GM18499 (cell line): ENCODE measurements around the gene LCLAT1.
A peak's percentile ranks its signal among the peaks of the same experiment; 100 is the strongest.

Experiments
- ATAC-seq: cut with Tn5 transposase; IDR thresholded peaks from one replicate; pipeline ENCODE4 v1.9.1; 2021; ENCODE audit warnings: moderate number of reproducible peaks; ENCODE audit not compliant: insufficient read depth, unreplicated experiment

Gene LCLAT1

DNA sequence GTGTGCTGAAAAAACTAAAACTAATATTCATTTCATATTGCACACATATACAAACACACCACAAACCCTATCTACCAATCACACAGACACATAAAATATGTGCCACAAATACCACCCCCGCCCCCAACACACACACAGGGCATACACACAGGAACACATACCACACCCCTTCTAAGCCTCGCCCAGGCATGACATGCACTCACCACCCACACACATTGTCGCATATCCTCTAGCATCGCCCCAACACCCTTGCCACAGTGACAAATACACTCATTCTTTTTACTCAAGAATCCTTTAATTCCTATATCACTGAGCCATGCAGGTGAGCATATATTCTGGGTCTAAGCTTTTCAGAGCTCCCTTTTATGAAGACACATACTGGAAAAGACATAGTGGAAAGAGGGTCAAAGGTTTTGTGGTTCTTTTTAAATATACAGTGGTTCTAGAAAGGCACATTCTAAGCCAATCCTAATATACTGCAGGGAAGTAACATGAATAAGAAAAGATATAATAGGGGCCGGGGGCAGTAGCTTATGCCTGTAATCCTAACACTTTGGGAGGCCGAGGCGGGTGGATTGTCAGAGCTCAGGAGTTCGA lies 24.5 kb upstream of the LCLAT1 start:
- peak; percentile 58 for ATAC-seq

DNA sequence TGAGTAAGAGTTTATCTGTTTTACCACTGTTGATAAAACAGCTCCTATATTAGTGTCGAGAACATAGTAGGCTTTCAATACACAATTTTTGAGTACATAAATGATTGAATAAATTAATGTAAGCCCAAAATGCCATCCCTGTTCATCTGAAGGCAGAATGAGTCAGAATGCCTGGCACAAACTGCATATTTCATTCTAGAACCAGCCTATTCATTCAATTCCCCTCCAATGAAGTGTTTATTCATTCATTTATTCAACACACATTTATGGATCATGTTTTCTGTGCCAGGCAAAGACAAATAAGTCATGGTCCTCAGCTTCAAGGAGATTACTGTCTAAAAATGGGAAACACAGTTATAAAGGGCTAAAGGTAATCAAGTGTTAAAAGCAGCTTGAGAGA lies 22.8 kb upstream of the LCLAT1 start:
- ATAC-seq = no peak

DNA sequence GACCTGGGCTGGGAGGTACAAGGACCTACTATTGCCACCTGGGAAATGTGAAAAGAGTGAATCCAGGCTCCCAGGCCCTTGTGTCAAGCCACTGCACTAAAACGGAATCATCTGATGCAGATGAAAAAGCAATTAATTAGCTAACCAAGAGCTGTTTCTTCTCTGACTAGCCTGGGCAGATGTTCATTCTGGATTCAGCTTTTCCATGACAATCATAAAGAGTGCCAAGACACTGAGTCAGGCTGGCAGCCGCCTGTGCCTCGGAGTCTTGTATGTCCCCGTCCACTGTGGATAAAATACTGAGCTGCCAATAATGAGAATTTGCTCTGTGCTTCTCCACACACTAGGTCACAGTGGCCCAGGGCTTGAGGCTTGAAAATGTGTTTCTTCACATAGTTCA lies 21.7 kb upstream of the LCLAT1 start:
- ATAC-seq = no peak

DNA sequence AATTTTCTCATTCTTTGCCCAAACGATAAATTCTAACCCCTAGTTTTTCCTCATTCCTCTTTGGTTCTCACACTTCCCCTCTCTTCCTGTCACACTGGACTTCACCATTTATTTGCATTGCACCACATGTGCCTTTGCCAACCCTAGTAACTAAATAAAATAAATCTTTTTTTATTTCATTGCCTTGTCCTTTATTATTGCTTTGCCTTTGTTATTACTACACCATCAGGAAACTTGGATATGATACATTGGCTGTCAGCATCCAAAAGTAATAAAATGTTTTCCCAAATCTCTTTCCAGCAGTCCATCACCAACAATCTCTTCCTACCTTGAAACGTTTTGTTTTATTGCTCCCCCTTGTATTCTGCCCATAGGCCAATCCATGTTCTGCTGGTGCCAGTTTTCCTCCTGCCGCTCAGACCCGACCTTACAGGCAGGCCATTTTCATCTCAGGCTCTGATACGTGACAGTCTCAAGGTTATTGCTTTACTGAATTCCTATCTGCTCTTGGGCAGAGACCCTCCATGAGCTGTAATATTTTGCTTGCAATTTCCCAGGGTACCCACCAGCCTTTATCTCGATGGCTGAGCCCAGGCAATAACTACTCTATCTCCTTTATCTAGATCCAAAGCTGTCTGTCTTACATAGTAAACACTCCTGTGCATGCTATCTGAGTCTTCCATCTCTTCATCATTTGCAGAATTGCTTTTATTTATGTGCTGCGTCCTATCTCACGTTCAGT lies 19.3 kb upstream of the LCLAT1 start:
- ATAC-seq = no peak

DNA sequence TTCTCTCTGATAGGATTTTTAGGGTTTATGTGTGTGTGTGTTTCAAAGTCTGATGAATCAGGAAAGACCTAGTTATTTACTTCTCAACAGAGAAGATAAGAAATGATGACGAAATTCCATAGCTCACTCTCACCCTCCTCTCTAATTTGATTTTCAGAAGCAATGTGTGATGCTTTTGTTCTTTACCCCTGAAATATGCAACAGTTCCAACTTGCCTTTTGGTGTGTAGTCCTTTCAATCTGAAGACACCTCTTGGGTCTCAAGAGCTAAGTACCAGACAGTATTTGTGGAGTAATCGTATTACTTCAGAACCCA lies 18.7 kb upstream of the LCLAT1 start:
- no peak for ATAC-seq

DNA sequence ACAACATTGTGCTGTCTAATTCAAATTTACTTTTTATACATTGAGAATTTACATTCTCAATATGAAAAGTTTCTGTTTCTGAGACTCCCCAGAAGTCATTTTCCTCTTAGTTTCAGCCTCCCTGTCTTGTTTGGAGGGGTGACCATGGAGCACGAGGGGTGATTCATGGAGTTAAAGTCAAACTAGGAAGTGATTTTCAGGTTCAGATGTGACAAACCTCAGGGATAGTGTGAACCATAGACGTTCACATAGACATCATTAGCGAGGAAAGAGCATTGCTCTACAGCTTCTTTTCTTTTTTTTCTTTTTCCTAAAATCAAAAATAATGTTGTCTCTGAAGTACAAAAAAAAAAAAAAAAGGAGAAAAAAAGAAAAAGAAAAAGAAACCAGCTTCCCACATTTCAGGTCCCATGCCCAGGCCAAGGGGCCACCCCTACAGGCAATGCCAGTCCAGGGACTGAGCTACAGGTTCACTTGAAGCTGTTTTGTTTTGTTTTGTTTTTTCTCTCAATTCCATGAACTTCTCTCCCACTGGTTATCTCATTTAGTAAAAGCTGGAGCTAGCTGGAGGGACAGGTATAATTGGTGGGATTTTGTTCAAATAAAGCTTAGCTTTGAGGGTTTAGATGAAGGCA lies 18.1 kb upstream of the LCLAT1 start:
- no peak for ATAC-seq

DNA sequence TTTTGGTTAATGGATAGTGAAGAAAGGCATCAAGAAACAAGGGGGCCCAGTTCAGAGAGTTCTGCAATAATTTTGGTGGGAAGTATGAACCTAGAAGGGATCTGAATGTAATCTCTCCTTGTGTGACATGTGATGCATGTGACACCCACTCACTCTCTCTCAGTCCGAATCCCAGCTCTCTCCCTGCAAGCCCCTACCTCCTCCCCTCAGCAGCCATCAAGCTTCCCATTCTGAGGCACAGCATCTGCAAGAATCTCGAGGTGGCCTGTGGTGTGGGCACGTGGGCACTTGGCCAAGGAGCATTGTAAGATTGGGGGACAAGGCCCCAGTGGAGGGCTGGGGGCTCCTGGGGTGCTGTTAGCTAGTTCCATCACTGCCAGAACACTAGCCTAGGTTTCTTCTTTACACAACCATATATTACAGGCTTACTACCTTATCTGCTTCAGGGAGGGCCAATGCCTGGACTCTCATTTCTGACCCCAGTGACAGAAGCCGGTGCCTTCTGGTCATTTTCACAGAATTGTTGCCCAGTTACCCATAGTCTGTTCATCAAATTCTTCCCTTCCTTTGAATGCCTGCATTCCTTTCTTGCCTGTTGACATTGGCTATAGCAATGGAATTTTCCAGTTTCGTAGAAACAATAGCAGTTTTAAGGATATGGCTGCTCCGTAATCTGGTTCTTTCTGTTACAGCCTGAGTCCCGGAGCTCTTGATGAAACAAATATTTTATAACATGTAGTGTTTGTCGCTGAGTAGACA lies 13.3 kb upstream of the LCLAT1 start:
- ATAC-seq = no peak

DNA sequence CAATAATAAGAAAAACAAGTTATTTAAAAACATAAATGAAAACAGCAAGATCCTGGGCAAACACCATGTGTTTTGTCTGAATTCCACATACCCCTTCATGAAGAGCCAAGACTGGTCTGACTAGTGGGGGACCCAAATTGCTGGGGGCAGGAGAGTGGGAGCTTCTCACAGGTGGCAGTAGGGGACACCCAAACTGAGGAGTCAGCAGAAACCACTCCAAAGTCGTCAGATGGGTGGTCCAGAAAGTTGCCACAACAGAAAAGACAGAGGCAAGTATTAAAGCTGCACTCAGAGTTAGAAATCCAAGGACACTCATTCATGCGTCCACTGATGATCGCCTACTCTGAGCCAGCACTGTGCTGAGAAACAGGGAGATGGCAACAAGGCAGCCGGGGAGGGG lies 12.3 kb upstream of the LCLAT1 start:
- no peak for ATAC-seq

DNA sequence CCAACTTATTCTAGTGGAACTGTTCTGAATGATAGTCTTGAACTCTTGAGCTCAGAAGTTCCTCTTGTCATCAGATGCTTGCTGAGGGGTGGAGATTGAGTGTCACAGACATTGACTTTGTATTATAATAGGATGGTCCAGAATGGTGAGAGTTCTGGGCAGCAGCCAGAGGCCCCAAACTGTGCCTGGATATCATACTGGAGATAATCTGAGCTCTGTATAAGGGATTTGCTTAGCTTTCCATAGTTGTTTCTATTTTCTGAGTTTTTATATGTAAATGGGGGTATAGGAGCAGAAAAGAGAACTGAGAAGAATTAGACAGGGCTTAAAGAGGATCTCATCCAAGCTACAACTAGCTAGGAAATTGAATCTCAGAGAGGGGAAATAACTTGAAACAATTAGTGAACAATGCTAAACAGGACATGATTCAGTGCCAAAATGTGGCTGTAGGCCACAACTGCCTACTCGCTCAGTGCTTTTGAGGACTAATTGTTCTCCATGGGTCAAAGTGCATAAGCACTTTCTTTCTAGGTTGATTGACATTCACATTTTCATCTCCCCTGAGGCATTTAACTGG lies 10.1 kb upstream of the LCLAT1 start:
- ATAC-seq = no peak

DNA sequence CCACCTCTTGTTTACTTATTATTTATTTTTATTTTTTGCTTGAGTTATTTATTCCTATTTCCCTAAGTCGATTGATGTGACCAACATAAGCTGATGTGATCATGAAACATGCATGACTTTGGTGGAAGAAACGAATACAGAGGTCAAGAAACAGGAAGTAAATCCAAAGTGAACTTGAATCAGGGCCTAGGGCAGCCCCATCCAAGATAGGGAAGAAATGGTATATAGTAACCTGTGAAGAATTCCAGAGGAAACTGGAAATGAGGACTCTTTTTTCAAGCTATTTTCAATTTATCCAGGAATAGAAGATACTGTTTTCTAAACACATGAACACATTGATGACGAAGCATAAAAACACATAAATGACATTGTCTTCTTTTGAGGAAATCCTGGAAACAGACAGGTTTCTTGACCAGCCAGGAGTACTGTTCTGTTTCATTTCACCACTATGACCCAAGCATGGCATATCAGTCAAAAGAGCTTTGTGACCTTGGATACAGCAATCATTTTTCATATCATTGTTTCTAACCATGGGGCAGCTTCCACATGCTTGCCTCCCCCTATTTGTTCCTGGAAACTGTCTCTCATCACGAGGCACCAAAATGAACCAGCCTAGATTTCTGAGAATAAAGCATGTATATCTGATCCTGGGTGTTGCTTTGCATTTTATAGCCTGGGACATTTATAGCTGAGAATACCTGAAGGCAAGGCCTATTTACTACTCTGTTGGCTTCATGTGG lies 9.1 kb upstream of the LCLAT1 start:
- no peak for ATAC-seq

DNA sequence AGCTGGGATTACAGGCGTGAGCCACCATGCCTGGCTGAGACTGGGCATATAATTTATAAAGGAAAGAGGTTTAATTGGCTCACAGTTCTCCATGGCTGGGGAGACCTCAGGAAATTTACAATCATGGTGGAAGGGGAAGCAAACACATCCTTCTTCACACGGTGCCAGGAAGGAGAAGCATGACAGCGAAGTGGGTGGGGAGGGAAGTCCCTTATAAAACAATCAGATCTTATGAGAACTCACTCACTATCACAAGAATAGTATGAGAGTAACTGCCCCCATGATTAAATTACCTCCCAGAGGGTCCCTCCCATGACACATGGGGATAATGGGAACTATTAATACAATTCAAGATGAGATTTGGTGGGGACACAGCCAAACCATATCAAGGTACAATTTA lies 7.8 kb upstream of the LCLAT1 start:
- no peak for ATAC-seq

DNA sequence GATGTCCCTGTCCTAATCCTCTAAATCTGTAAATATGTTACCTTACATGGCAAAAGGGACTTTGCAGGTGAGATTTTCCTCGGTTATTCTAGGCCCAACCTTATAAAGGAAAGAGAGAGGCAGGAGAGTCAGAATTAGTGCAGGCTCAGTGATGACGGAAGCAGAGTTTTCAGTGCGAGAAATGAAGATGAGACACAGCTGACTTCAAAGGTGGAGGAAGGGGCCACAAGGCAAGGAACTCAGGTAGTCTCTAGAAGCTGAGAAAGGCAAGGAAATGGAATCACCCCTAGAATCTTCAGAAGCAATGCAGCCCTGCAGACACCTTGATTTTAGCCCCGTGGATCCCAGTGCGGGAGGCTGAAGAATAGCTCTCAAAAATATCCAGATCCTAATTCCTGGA lies 7.2 kb upstream of the LCLAT1 start:
- no peak for ATAC-seq

DNA sequence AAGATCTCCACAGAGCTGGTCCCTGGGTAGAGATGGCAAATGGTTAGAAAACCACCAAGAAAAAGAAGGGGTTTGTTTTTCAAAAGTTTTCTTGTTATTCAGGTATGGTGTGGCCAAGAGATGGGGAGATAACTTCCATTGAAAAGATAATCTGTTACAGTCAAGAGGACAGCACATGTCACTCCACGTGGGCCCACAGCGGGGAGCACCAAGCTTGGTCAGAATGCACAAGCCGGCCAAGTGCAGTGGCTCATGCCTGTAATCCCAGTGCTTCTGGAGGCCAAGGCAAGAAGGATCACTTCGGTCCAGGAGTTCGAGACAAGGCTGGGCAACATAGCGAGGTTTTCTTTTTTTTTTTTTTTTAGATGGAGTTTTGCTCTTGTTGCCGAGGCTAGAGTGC lies 6.0 kb upstream of the LCLAT1 start:
- no peak for ATAC-seq

DNA sequence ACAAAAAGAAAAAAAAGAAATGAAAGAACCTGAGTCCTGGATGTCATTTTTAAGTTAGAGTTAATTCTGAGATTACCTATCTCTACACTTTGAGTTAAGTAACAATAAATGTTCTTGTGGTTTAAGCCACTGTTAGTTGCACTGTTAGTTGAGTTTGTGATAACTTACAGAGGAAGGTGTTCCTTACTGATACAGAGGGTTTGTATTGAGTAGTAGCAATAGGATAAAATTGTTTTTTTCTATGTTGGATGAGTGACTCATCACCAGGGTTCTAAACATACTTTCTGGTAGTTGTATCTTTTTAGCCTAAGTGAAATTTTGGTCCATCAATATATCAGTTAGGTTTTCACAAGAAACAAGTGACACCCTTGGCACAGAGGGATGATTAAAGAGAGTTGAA lies 4.0 kb upstream of the LCLAT1 start:
- no peak for ATAC-seq

DNA sequence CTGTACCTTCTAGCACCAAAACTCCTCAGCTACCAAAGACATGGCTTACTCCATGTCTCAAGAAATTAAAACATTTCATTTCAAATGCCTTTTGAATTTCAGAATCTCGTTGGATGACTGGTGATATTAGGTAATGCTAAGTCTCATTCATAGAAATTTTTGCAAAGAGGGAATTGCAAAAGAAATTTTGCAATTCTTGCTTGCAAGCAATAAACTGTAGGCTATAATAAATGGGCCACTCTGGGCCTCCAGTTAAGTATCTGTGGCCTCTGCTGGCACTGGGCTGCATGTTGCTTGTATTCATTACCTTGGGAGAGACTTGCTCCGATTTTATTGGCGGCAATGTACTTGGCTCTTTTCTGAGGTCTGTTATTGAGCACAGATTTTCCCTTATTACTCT lies 2.8 kb upstream of the LCLAT1 start:
- no peak for ATAC-seq

DNA sequence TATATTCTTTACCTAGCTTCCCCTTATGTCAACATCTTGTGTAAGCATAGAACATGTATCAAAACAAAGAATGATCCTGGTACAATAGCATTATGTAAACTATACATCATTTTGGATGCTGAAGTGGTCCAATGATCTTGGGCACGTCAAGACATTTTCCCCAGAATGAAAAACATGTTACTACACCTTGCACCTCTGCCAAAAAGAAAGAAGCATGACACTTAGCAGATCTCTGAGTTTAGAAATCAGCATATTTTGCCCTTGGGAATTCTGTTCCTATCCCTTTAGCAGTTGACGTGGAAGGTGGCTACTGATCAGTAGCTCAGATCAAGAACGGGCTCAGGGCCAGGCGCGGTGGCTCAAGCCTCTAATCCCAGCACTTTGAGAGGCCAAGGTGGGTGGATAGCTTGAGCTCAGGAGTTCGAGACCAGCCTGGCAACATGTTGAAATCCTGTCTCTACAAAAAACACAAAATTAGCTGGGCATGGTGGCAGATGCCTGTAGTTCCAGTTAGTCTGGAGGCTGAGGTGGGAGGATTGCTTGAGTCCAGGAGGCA lies 1.7 kb upstream of the LCLAT1 start:
- no peak for ATAC-seq

DNA sequence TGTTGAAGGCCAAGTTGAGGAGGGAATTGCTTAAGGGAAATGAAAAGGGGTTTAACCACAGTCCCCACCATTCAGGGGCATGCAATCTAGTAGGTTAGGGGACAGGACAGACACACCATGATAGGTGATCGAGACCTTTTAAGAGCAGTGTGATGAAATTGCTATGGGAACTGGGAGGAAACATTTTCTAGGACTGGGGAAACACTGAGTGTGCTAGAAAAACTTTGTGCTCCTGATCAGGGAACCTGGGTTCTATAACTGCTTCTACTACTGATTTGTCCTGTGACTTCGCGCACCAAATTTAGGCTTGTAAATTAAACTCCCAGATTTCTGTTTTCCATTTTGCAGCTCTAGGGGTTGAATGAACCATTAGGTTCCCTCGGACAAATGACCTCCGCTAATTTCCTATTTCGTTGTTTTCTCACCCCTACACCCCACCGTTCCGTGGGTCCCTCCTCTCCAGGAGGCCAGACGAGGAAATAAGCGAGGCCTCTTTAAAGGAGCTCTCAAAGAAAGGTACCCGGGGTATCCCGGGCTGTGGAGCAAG lies 371 bp upstream of the LCLAT1 start:
- ATAC-seq = peak; percentile 16

DNA sequence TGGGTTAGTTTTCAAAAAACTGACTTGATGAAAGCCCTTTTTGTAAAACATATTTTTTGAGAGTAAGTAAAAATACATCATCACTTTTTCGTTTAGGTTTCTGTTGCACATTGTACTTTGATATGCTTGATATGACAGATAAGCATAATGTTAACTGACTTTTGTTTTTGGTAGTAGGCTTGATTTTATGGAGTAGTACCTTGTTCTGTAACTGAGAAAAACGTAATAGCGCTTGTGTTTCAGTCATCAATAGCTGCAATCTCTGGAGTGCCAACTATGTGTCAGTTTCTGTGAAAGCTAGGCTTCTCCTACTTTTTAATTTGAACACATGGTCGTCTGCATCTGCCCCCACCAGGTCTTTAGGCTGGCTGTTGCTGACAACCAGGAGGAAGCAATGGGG lies 1.3 kb downstream of the LCLAT1 start:
- ATAC-seq = no peak

DNA sequence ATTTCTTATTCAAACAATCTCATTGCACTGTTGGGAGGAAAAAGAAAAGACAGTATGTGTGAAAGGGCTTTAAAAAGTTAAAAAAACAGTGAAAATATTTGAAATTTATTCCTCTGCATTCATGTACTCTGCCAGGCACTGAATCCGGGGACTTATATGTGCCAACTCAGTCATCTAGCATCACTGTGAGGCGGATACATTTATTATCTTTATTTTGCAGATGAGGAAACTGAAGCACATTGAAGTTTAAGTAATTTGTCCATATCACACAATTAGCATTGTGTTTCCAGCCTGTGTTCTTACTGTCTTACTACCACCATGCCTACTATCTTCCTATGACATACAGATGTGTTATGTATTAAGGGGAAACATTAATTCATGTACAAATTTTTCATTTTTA lies 1.8 kb downstream of the LCLAT1 start:
- ATAC-seq = no peak

DNA sequence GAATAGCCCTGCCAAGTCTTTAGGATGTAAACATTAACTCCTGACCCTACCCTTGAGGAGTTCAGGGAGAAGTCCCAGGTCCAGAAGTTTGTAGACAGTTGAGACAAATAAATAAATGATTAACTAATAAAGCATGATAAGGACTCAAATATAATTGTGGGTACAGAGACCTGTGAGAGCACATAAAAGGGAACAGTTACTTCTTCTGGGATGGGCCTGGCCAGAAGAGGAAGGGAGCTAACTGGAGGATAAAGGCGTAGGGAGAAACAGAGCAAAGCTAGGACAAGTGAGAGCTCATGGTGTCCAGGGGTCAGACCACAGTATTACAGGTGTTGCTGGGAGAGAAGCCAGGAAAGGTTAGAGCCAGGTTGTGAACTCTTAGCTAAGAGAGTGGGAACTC lies 3.0 kb downstream of the LCLAT1 start:
- no peak for ATAC-seq
